HepG2 (cell line): Measurements from ENCODE around the gene PARD3. TPM values are rescaled to one million over a fixed set of nuclear protein-coding genes. Genes with fewer than 3 reads are reported as not detected.

Experiments
- ARID5B ChIP-seq: IDR thresholded peaks from 2 replicates; pipeline ENCODE4 v1.4.0; 2020; ENCODE audit warnings: mild to moderate bottlenecking, missing genetic modification reagents
- BHLHE40 ChIP-seq: IDR thresholded peaks from 2 replicates; pipeline ENCODE4 v1.6.1; 2011; ENCODE audit warnings: low read length, improper control_type of control experiment
- DBP ChIP-seq: sonication (generic); formaldehyde crosslinking; IDR thresholded peaks from 2 replicates; pipeline ENCODE4 v1.4.0; 2020; ENCODE audit warnings: missing genetic modification reagents; ENCODE audit errors: not compliant biosample characterization
- EP300 ChIP-seq, 3 experiments: sonication (generic) in 1 of 3; formaldehyde crosslinking in 1 of 3; IDR thresholded peaks; 2 replicates each; pipeline versions ENCODE4 v1.5.1 to v1.6.1; 2011 to 2020; ENCODE audit warnings: low read depth in 2 of 3, low read length in 2 of 3, borderline replicate concordance in 1 of 3, improper control_type of control experiment in 1 of 3, mild to moderate bottlenecking in 1 of 3, missing genetic modification reagents in 1 of 3, moderate library complexity in 1 of 3
- HDAC1 ChIP-seq: sonication (generic); formaldehyde crosslinking; IDR thresholded peaks from 2 replicates; pipeline ENCODE4 v1.5.1; 2020; ENCODE audit warnings: mild to moderate bottlenecking, missing genetic modification reagents
- HINFP ChIP-seq: sonication (generic); formaldehyde crosslinking; IDR thresholded peaks from 2 replicates; pipeline ENCODE4 v1.4.0; 2020; ENCODE audit warnings: low read depth, mild to moderate bottlenecking, missing genetic modification reagents
- HNF4A ChIP-seq: sonication (generic); formaldehyde crosslinking; IDR thresholded peaks from 2 replicates; pipeline ENCODE4 v1.4.0; 2020; ENCODE audit warnings: missing genetic modification reagents
- KDM4B ChIP-seq: sonication (generic); formaldehyde crosslinking; IDR thresholded peaks from 2 replicates; pipeline ENCODE4 v1.4.0; 2020; ENCODE audit warnings: missing genetic modification reagents
- MAX ChIP-seq: IDR thresholded peaks from 2 replicates; pipeline ENCODE4 v1.6.1; 2012; ENCODE audit warnings: inconsistent platforms
- PHF21A ChIP-seq: sonication (generic); formaldehyde crosslinking; IDR thresholded peaks from 2 replicates; pipeline ENCODE4 v1.5.0; 2020; ENCODE audit warnings: mild to moderate bottlenecking, missing genetic modification reagents
- POGZ ChIP-seq: sonication (generic); formaldehyde crosslinking; IDR thresholded peaks from 2 replicates; pipeline ENCODE4 v1.4.0; 2020; ENCODE audit warnings: mild to moderate bottlenecking, missing genetic modification reagents
- TEAD3 ChIP-seq: optimal IDR thresholded peaks from 2 replicates; pipeline ENCODE3; 2016; ENCODE audit warnings: borderline replicate concordance
- ZNF121 ChIP-seq: sonication (generic); formaldehyde crosslinking; IDR thresholded peaks from 2 replicates; pipeline ENCODE4 v1.5.0; 2020; ENCODE audit warnings: mild to moderate bottlenecking, missing genetic modification reagents
- ZNF710 ChIP-seq: sonication (generic); formaldehyde crosslinking; IDR thresholded peaks from 2 replicates; pipeline ENCODE4 v1.5.0; 2020; ENCODE audit warnings: mild to moderate bottlenecking, missing genetic modification reagents, borderline replicate concordance
- polyA plus RNA-seq, 8 experiments: library from polyadenylated mRNA; depleted of rRNA in 3 of 8; stranded (reverse) in 7 of 8; unstranded in 1 of 8; fragments of >200 nt; fragmentation: Illumina TruSeq in 4 of 8; extraction: Trizol in 4 of 8; gene quantifications; 2 replicates each; pipeline versions ENCODE4 v1.2.1 to v1.2.3, GENCODE V29; 2011 to 2016; ENCODE audit warnings: low read depth in 4 of 8, missing spikeins in 1 of 8, mixed read lengths in 1 of 8; ENCODE audit not compliant: insufficient read depth in 1 of 8
- total RNA-seq, 5 experiments: library from RNA; depleted of rRNA; stranded (reverse); fragments of >200 nt; fragmentation: Illumina TruSeq; extraction: Trizol; gene quantifications; 2 replicates each; pipeline ENCODE4 v1.2.3, GENCODE V29; 2016; ENCODE audit warnings: low read depth in 1 of 5

The PARD3 gene
- total and polyA plus RNA-seq, 2 of the 13 experiments (the other 11 are each of a cell fraction or from before 2014, with no cell fraction given), result 40.9 to 60.0 TPM

GRCh38 chr10:34232481-34232880, 582.6 kb downstream of the PARD3 start (continued):
- TF ChIP-seq ARID5B (peak; percentile 33; the same call in 1 of the 2 replicates), HINFP (CRISPR knock-in tag) (no peak), HNF4A (peak; percentile 70), POGZ (CRISPR knock-in tag) (0 out of 2 replicates have a peak, but pooled peaks have one; percentile 21), EP300 (IDR thresholded peaks at IDR 0.05; ENCODE audit: low read depth in 2 of 2, low read length in 2 of 2) (peak in 1 of 2 experiments; percentile 41; a peak in 1 of 4 replicates), EP300 (CRISPR knock-in tag; IDR thresholded peaks at IDR 0.05; ENCODE audit: borderline replicate concordance) (no peak), HDAC1 (CRISPR knock-in tag) (0 out of 2 replicates have a peak, but pooled peaks have one; percentile 15), KDM4B (CRISPR knock-in tag) (no peak), DBP (no peak), BHLHE40 (peak; percentile 44; the same call in 1 of the 2 replicates), TEAD3 (no peak), MAX (0 out of 2 replicates have a peak, but pooled peaks have one; percentile 23), ZNF710 (CRISPR knock-in tag) (0 out of 2 replicates have a peak, but pooled peaks have one; percentile 17), ZNF121 (CRISPR knock-in tag) (peak; percentile 57; the same call in 1 of the 2 replicates), PHF21A (CRISPR knock-in tag) (no peak)
- TF ChIP-seq, all 625 proteins: peak for 19
